HG03064 (cell line): ENCODE results near the gene MS4A18.

Experiments
- ATAC-seq: cut with Tn5 transposase; IDR thresholded peaks from one replicate; pipeline ENCODE4 v1.9.1; 2021; ENCODE audit warnings: low read depth; ENCODE audit not compliant: unreplicated experiment

MS4A18 gene

GRCh38 chr11:60785136-60785535, 60.6 kb downstream of the MS4A18 start, which contains the start of gene MS4A10:
Gene MS4A10 (plus strand): TSS chr11:60785333. CDS start chr11:60790336, 5,003 bp downstream.
- ATAC-seq = no peak

GRCh38 chr11:60785806-60786361, 61.4 kb downstream of the MS4A18 start:
- ATAC-seq = no peak

- no peak for ATAC-seq
Observed at GRCh38 chr11:60786811-60787567, 62.5 kb downstream of the MS4A18 start.

DNA sequence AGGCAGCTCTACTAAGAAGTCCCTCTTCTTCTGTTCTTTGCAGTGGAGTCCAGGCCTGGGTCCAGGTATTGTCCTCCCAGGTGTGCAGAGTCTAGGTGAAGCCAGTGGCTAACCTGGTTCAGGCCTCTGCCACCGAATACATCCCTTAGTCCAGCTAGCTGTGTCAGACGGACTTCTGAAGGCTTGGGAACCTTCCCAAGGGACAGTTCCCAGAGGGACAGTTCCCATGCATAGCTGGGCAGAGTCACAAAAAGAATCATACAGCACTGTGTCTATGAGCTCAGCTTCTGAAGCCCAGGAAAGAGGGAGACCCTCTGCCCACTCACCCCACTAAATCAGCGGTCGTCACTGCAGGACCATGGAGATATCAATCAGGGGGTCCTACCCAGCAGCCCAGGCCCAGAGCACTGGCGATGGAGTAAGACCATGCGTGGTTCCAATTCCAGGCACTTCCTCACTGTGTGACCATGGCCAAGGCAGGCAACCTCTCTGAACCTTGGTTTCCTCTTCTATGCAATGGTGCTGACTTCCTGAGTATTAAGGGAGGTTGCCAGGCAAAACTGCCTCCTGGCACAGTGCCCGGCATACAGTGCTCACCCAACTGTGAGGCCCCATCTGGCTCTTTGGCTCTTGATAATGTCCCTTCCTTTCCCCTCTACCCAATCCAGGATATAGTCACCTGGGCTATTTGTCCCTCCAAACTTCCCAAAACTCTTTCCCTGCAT, 64.0 kb downstream of the MS4A18 start:
- ATAC-seq = no peak

DNA sequence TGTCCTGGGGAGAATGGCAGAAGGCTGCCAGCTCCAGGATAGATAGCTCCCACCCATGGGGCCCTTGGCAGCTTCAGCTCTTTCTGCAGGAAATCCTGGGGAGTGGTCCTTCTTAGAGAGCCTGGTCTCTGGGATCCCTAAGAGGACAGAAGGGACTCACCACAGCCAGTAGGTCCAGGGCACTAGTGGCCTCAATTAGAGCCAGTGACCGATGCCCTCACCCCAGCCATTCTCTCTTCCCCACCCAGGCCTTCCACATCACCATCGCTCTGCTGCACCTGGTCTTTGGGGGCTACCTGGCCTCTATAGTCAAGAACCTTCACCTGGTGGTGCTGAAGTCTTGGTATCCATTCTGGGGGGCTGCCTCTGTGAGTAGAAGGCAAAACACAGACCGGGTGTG, 66.2 kb downstream of the MS4A18 start:
- no peak for ATAC-seq

GRCh38 chr11:60791153-60791933, 66.8 kb downstream of the MS4A18 start:
- ATAC-seq = no peak

GRCh38 chr11:60792521-60792920, 68.0 kb downstream of the MS4A18 start:
- ATAC-seq = no peak
